Measurements from ENCODE around the gene RBM43. TPM values are rescaled to one million over a fixed set of nuclear protein-coding genes. Genes with fewer than 3 reads are reported as not detected.
A peak's percentile ranks its signal among the peaks of the same experiment; 100 is the strongest.

Gene RBM43
- total RNA-seq, 4 donors from 2014 or later: 3.1 to 5.2 (median 3.9) TPM

- intact Hi-C loops (cut with DNase I; ENCODE audit: low total_unique reads) (no loop called here), in situ Hi-C loops (cut with MboI; ENCODE audit: low pct_ligation_motif_present in 1 of 4, low pct_unique_long_range_greater_than_20kb in 1 of 4, low sequenced_read_pairs in 3 of 4) (loop anchor here in 1 of 4 donors (10.0 kb wide), 1 partner anchor 122 kb away; no protein-coding TSS in a partner anchor)
These were observed 30.9 kb upstream of the RBM43 start for GRCh38 chr2:151292546-151292945.

GRCh38 chr2:151292141-151292540 is 30.5 kb upstream of the RBM43 start:
- no peaks in the 10 kb centered on the region for H3K9me3 ChIP-seq
- no peak overlapping the region for H3K4me3 ChIP-seq
- 80 to 83% methylated on average over 1 to 2 of the region's 2 CpGs for WGBS, 2 donors (ENCODE audit: low coverage in 1 of 2)
- in situ Hi-C loops (cut with MboI; ENCODE audit: low pct_ligation_motif_present in 1 of 4, low pct_unique_long_range_greater_than_20kb in 1 of 4, low sequenced_read_pairs in 3 of 4) (loop anchor here in 1 of 4 donors (10.0 kb wide), 1 partner anchor 123 kb away; no protein-coding TSS in a partner anchor), intact Hi-C loops (cut with DNase I; ENCODE audit: low total_unique reads) (no loop called here)
- H3K4me1 ChIP-seq: peaks cover 0 to 24% (median 4%) of the 10 kb centered on the region in 4 donors
- H3K27me3 ChIP-seq: no peaks in the 10 kb centered on the region
- no peak for DNase-seq
- TF ChIP-seq POLR2AphosphoS5 (IDR thresholded peaks at IDR 0.05): no peak
- no peak for TF ChIP-seq EP300 (IDR thresholded peaks at IDR 0.05; ENCODE audit: low read depth)
- no peak for TF ChIP-seq CTCF (IDR thresholded peaks at IDR 0.05)
- no peak for TF ChIP-seq POLR2A (IDR thresholded peaks at IDR 0.05)
- H3K36me3 ChIP-seq: no peaks in the 10 kb centered on the region
- H3K27ac ChIP-seq: no peak overlapping the region

More at GRCh38 chr2:151292546-151292945, 30.9 kb upstream of the RBM43 start:
- Histone ChIP-seq H3K4me3 (no peak overlapping the region), H3K27me3 (no peaks in the 10 kb centered on the region), H3K4me1 (peaks cover 0 to 20% (median 3%) of the 10 kb centered on the region in 4 donors), H3K9me3 (no peaks in the 10 kb centered on the region), H3K36me3 (no peaks in the 10 kb centered on the region), H3K27ac (no peak overlapping the region)
- TF ChIP-seq POLR2A (IDR thresholded peaks at IDR 0.05): no peak
- no peak for TF ChIP-seq CTCF (IDR thresholded peaks at IDR 0.05)
- DNase-seq: no peak

- Histone ChIP-seq H3K4me3 (no peak overlapping the region), H3K27me3 (no peaks in the 10 kb centered on the region), H3K36me3 (no peaks in the 10 kb centered on the region), H3K27ac (no peak overlapping the region), H3K9me3 (no peaks in the 10 kb centered on the region), H3K4me1 (peaks cover 5 to 24% (median 7%) of the 10 kb centered on the region in 4 donors)
- DNase-seq: no peak
- intact Hi-C loops (cut with DNase I; ENCODE audit: low total_unique reads) (no loop called here), in situ Hi-C loops (cut with MboI; ENCODE audit: low pct_ligation_motif_present in 1 of 4, low pct_unique_long_range_greater_than_20kb in 1 of 4, low sequenced_read_pairs in 3 of 4) (loop anchor here in 1 of 4 donors (10.0 kb wide), 1 partner anchor 124 kb away; no protein-coding TSS in a partner anchor)
- TF ChIP-seq POLR2AphosphoS5 (IDR thresholded peaks at IDR 0.05): no peak
These were observed 29.6 kb upstream of the RBM43 start for GRCh38 chr2:151291224-151291623.

- no peaks in the 10 kb centered on the region for H3K27me3 ChIP-seq
- H3K36me3 ChIP-seq: no peaks in the 10 kb centered on the region
- no peaks in the 10 kb centered on the region for H3K9me3 ChIP-seq
- in situ Hi-C loops (cut with MboI; ENCODE audit: low pct_ligation_motif_present in 1 of 4, low pct_unique_long_range_greater_than_20kb in 1 of 4, low sequenced_read_pairs in 3 of 4): loop anchor here in 1 of 4 donors (10.0 kb wide), 1 partner anchor 125 kb away; no protein-coding TSS in a partner anchor
- H3K4me3 ChIP-seq: peak overlapping the region; percentile 58 to 85 (median 76)
- peak; percentile 31 for DNase-seq
- no peak for TF ChIP-seq CTCF (IDR thresholded peaks at IDR 0.05)
- H3K27ac ChIP-seq: peak overlapping the region; percentile 92 to 98 (median 94)
- intact Hi-C loops (cut with DNase I; ENCODE audit: low total_unique reads): no loop called here
- peaks cover 5 to 24% (median 9%) of the 10 kb centered on the region in 4 donors for H3K4me1 ChIP-seq
- WGBS, 2 donors (ENCODE audit: low coverage in 1 of 2): 23% methylated on average over 8 to 9 of the region's 9 CpGs
These were observed 28.6 kb upstream of the RBM43 start for GRCh38 chr2:151289972-151290866.

Data from transverse colon (tissue), 4 donors.